ENCODE results near the gene PLAC9. TPM values are rescaled to one million over a fixed set of nuclear protein-coding genes. Genes with fewer than 3 reads are reported as not detected.

Gene PLAC9
- total RNA-seq, 1 donor from 2014 or later = not detected

DNA sequence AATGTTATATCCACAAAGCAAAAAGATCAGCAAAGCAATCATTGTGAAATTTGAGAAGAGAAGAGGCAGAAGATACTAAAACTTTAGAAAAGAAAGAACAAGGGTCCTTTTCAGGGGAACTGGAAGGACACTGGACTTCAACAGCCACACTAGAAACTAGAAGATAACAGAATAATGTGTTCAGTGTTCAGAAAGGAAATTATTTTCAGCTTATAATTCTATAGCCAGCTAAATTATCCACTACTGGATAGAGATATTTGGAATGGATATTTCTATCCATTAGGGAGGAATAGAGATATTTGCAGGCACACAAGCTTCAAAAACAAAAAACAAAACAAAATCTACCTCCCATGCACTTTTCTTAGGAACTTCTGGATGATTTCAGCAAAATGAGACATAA lies 60.0 kb downstream of the PLAC9 start:
- Histone ChIP-seq H3K79me2 (ENCODE audit: low read depth) (no peaks in the 10 kb centered on the region), H3F3A (ENCODE audit: low read depth) (no peaks in the 10 kb centered on the region), H2AFZ (replicated peaks) (no peak overlapping the region), H3K27ac (no peak overlapping the region), H3K4me3 (no peak overlapping the region), H3K4me2 (no peak overlapping the region), H3K27me3 (no peaks in the 10 kb centered on the region), H3K36me3 (no peaks in the 10 kb centered on the region), H3K9ac (no peak overlapping the region), H3K9me3 (ENCODE audit: low read depth) (no peaks in the 10 kb centered on the region), H3K4me1 (peaks cover 11% of the 10 kb centered on the region), H4K20me1 (ENCODE audit: low read depth) (no peaks in the 10 kb centered on the region)
- no peaks in the 10 kb centered on the region for H3K4me1 Mint-ChIP-seq
- no peak for DNase-seq (ENCODE audit: low spot score)
- TF ChIP-seq EZH2 (IDR thresholded peaks at IDR 0.05) (no peak), EZH2phosphoT487 (IDR thresholded peaks at IDR 0.05) (no peak)
- TF ChIP-seq, protein P1, sequence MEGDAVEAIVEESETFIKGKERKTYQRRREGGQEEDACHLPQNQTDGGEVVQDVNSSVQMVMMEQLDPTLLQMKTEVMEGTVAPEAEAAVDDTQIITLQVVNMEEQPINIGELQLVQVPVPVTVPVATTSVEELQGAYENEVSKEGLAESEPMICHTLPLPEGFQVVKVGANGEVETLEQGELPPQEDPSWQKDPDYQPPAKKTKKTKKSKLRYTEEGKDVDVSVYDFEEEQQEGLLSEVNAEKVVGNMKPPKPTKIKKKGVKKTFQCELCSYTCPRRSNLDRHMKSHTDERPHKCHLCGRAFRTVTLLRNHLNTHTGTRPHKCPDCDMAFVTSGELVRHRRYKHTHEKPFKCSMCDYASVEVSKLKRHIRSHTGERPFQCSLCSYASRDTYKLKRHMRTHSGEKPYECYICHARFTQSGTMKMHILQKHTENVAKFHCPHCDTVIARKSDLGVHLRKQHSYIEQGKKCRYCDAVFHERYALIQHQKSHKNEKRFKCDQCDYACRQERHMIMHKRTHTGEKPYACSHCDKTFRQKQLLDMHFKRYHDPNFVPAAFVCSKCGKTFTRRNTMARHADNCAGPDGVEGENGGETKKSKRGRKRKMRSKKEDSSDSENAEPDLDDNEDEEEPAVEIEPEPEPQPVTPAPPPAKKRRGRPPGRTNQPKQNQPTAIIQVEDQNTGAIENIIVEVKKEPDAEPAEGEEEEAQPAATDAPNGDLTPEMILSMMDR (IDR thresholded peaks at IDR 0.05) = no peak
- no peak overlapping the region for H3K4me3 Mint-ChIP-seq
- H3K27me3 Mint-ChIP-seq (ENCODE audit: insufficient read depth, low read depth) = peaks cover 2% of the 10 kb centered on the region
- peaks cover 7% of the 10 kb centered on the region for H3K9me3 Mint-ChIP-seq
- no peak overlapping the region for H3K27ac Mint-ChIP-seq
- H3K36me3 Mint-ChIP-seq = no peaks in the 10 kb centered on the region

DNA sequence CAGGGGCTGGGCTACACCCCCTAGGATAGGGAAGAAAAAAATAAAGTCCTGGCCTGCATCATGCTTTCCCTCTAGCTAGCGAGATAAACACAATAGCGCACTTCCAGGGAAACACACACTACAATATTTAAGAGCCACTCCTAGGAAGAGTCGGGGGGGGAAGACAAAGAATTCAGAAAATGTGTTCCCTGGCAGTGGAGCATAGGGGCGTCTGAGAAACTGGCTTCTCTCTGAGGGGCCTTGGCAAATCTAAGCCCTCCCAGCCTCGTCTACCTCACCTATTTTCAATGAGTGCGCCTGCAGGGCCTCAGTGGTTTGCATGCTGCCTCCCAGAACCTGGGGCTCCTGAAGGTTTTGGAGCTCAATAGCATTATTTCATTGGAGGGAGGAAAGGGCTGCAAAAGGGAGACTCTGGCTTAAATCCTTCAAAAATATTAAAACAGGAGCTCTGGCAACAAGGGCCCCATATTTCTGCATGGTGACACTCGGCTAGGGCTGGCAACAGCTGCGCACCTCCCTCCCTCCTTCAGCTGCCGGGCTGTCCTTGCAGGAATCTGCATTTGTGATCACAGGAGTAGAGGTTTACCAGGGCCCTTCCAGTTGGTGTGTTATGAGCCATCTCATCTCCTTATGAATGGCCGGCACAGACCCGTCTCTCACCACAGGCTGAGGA lies 62.0 kb downstream of the PLAC9 start:
- no peaks in the 10 kb centered on the region for H3F3A ChIP-seq (ENCODE audit: low read depth)
- H3K79me2 ChIP-seq (ENCODE audit: low read depth) = no peaks in the 10 kb centered on the region
- H3K4me1 ChIP-seq = peaks cover 11% of the 10 kb centered on the region
- Mint-ChIP-seq H3K9me3 (peaks cover 7% of the 10 kb centered on the region), H3K27ac (no peak overlapping the region), H3K36me3 (no peaks in the 10 kb centered on the region), H3K27me3 (ENCODE audit: insufficient read depth, low read depth) (peaks cover 2% of the 10 kb centered on the region), H3K4me1 (no peaks in the 10 kb centered on the region), H3K4me3 (no peak overlapping the region)
- H3K9ac ChIP-seq = no peak overlapping the region
- H3K27me3 ChIP-seq = no peaks in the 10 kb centered on the region
- H3K4me3 ChIP-seq = no peak overlapping the region
- peak; percentile 25 for DNase-seq (ENCODE audit: low spot score)
- no peak overlapping the region for H3K4me2 ChIP-seq
- no peak overlapping the region for H3K27ac ChIP-seq
- no peak for TF ChIP-seq EZH2phosphoT487 (IDR thresholded peaks at IDR 0.05)
- TF ChIP-seq EZH2 (IDR thresholded peaks at IDR 0.05) = no peak
- TF ChIP-seq, protein P1 (IDR thresholded peaks at IDR 0.05) = no peak
- no peak overlapping the region for H2AFZ ChIP-seq (replicated peaks)
- no peaks in the 10 kb centered on the region for H3K36me3 ChIP-seq
- no peaks in the 10 kb centered on the region for H3K9me3 ChIP-seq (ENCODE audit: low read depth)
- H4K20me1 ChIP-seq (ENCODE audit: low read depth) = no peaks in the 10 kb centered on the region

Other genes starting within 250 kb of the PLAC9 start
- 0.09 TPM in 1 of 2 replicates, not detected in the other for gene SFTPD, start 183.6 kb upstream of the PLAC9 start, total RNA-seq (ENCODE audit: low replicate concordance)
- 27.5 and 34.6 TPM in 2 replicates for gene TMEM254, start 54.1 kb upstream of the PLAC9 start, total RNA-seq (ENCODE audit: low replicate concordance)
- gene ANXA11, start 72.8 kb downstream of the PLAC9 start, total RNA-seq (ENCODE audit: low replicate concordance) = 2.7 and 7.3 TPM in 2 replicates
- 0.19 TPM in 1 of 2 replicates, not detected in the other for gene MAT1A, start 156.9 kb downstream of the PLAC9 start, total RNA-seq (ENCODE audit: low replicate concordance)
- gene DYDC1, start 224.0 kb downstream of the PLAC9 start, total RNA-seq (ENCODE audit: low replicate concordance) = not detected in 2 replicates
- gene DYDC2, start 224.1 kb downstream of the PLAC9 start, total RNA-seq (ENCODE audit: low replicate concordance) = 5.8 and 6.9 TPM in 2 replicates

Measured in neural progenitor cell (in vitro differentiated cells).